ENCODE measurements around the gene RNPEPL1.
"Not testable (repeated sequence)": the region's sequence is repeated elsewhere in the genome, so short reads cannot be mapped to it uniquely, and the experiment has no call there.

RNPEPL1 gene

GRCh38 chr2:240615396-240615795 lies 47.1 kb downstream of the RNPEPL1 start:
- Histone ChIP-seq H3K27ac (no peak overlapping the region), H3K4me2 (no peak overlapping the region), H3K9ac (no peak overlapping the region), H4K20me1 (ENCODE audit: insufficient read depth) (no peaks in the 10 kb centered on the region), H2AFZ (ENCODE audit: low read depth) (no peak overlapping the region), H3K79me2 (ENCODE audit: insufficient read depth, low read depth) (no peaks in the 10 kb centered on the region), H3K4me1 (ENCODE audit: low read depth, poor library complexity, severe bottlenecking) (no peaks in the 10 kb centered on the region), H3K4me3 (IDR thresholded peaks at IDR 0.05; ENCODE audit: insufficient read depth, low read depth, low read length) (no peak overlapping the region), H3K36me3 (ENCODE audit: insufficient read depth) (no peaks in the 10 kb centered on the region), H3K27me3 (ENCODE audit: insufficient read depth, low read depth) (no peaks in the 10 kb centered on the region)
- TF ChIP-seq CTCF (conservative IDR thresholded peaks at IDR 0.05; ENCODE audit: low read depth, low read length), result no peak

- Histone ChIP-seq H2AFZ (ENCODE audit: low read depth) (no peak overlapping the region), H3K4me1 (ENCODE audit: low read depth, poor library complexity, severe bottlenecking) (no peaks in the 10 kb centered on the region), H4K20me1 (ENCODE audit: insufficient read depth) (no peaks in the 10 kb centered on the region), H3K36me3 (ENCODE audit: insufficient read depth) (no peaks in the 10 kb centered on the region), H3K27ac (no peak overlapping the region), H3K79me2 (ENCODE audit: insufficient read depth, low read depth) (no peaks in the 10 kb centered on the region), H3K27me3 (ENCODE audit: insufficient read depth, low read depth) (no peaks in the 10 kb centered on the region), H3K4me2 (no peak overlapping the region), H3K9ac (no peak overlapping the region), H3K4me3 (IDR thresholded peaks at IDR 0.05; ENCODE audit: insufficient read depth, low read depth, low read length) (no peak overlapping the region)
- no peak for TF ChIP-seq CTCF (conservative IDR thresholded peaks at IDR 0.05; ENCODE audit: low read depth, low read length)
These were observed 47.7 kb downstream of the RNPEPL1 start for GRCh38 chr2:240615820-240616547.

- H3K4me3 ChIP-seq (IDR thresholded peaks at IDR 0.05; ENCODE audit: insufficient read depth, low read depth, low read length); H3K4me2 ChIP-seq; H3K79me2 ChIP-seq (ENCODE audit: insufficient read depth, low read depth); H3K27ac ChIP-seq; H3K4me1 ChIP-seq (ENCODE audit: low read depth, poor library complexity, severe bottlenecking); H3K27me3 ChIP-seq (ENCODE audit: insufficient read depth, low read depth); H3K9ac ChIP-seq; H4K20me1 ChIP-seq (ENCODE audit: insufficient read depth); H2AFZ ChIP-seq (ENCODE audit: low read depth); H3K36me3 ChIP-seq (ENCODE audit: insufficient read depth): not testable (repeated sequence)
These were observed 48.8 kb downstream of the RNPEPL1 start for GRCh38 chr2:240616860-240617666.

- H3K79me2 ChIP-seq (ENCODE audit: insufficient read depth, low read depth), result no peaks in the 10 kb centered on the region
- H3K27ac ChIP-seq, result no peak overlapping the region
- no peak overlapping the region for H3K4me3 ChIP-seq (IDR thresholded peaks at IDR 0.05; ENCODE audit: insufficient read depth, low read depth, low read length)
- no peak overlapping the region for H3K9ac ChIP-seq
- H4K20me1 ChIP-seq (ENCODE audit: insufficient read depth), result no peaks in the 10 kb centered on the region
- H3K27me3 ChIP-seq (ENCODE audit: insufficient read depth, low read depth), result no peaks in the 10 kb centered on the region
- H3K36me3 ChIP-seq (ENCODE audit: insufficient read depth), result no peaks in the 10 kb centered on the region
- no peak for TF ChIP-seq CTCF (conservative IDR thresholded peaks at IDR 0.05; ENCODE audit: low read depth, low read length)
- no peak overlapping the region for H2AFZ ChIP-seq (ENCODE audit: low read depth)
- no peaks in the 10 kb centered on the region for H3K4me1 ChIP-seq (ENCODE audit: low read depth, poor library complexity, severe bottlenecking)
- no peak overlapping the region for H3K4me2 ChIP-seq
These were observed 50.5 kb downstream of the RNPEPL1 start for GRCh38 chr2:240618776-240619175.
